Activated naive CD4-positive, alpha-beta T cell (primary cell): ENCODE measurements around the gene CCNY.

Experiments used
- DNase-seq, 4 experiments: peaks; one replicate each; lab custom pipeline; 2025; lab: John Stamatoyannopoulos, UW

Gene CCNY

GRCh38 chr10:35453855-35454532 is 117.7 kb downstream of the CCNY start:
- DNase-seq: no peak

- no peak for DNase-seq
Observed at GRCh38 chr10:35456153-35456720, 119.9 kb downstream of the CCNY start.

- DNase-seq: no peak
Observed at GRCh38 chr10:35456784-35457183, 120.5 kb downstream of the CCNY start.

GRCh38 chr10:35458500-35459448 is 122.5 kb downstream of the CCNY start:
- no peak for DNase-seq

- no peak for DNase-seq
Observed at GRCh38 chr10:35459449-35459847, 123.1 kb downstream of the CCNY start.

GRCh38 chr10:35460852-35461460 is 124.6 kb downstream of the CCNY start:
- DNase-seq: no peak

- no peak for DNase-seq
Observed at GRCh38 chr10:35462491-35462934, 126.2 kb downstream of the CCNY start.

- DNase-seq: no peak
Observed at GRCh38 chr10:35463105-35463867, 127.0 kb downstream of the CCNY start.

GRCh38 chr10:35463878-35464277 is 127.6 kb downstream of the CCNY start:
- DNase-seq: no peak

- DNase-seq: no peak
Observed at GRCh38 chr10:35464825-35465456, 128.6 kb downstream of the CCNY start.

- no peak for DNase-seq
Observed at GRCh38 chr10:35465673-35466072, 129.4 kb downstream of the CCNY start.

GRCh38 chr10:35466170-35466569 is 129.9 kb downstream of the CCNY start:
- no peak for DNase-seq

- DNase-seq: no peak
Observed at GRCh38 chr10:35466661-35467060, 130.4 kb downstream of the CCNY start.

- no peak for DNase-seq
Observed at GRCh38 chr10:35467186-35467585, 130.9 kb downstream of the CCNY start.

GRCh38 chr10:35470248-35470924 is 134.1 kb downstream of the CCNY start:
- no peak for DNase-seq

- DNase-seq: no peak
Observed at GRCh38 chr10:35470925-35471315, 134.6 kb downstream of the CCNY start.

GRCh38 chr10:35471435-35471834 is 135.1 kb downstream of the CCNY start:
- DNase-seq: no peak

GRCh38 chr10:35480142-35480541 is 143.8 kb downstream of the CCNY start:
- DNase-seq: no peak

- no peak for DNase-seq
Observed at GRCh38 chr10:35481413-35481812, 145.1 kb downstream of the CCNY start.

GRCh38 chr10:35486297-35486990 is 150.1 kb downstream of the CCNY start:
- no peak for DNase-seq
